Gastroesophageal sphincter (tissue), 4 donors: ENCODE results near the gene HOXA11. TPM values are rescaled to one million over a fixed set of nuclear protein-coding genes. Genes with fewer than 3 reads are reported as not detected.
A peak's percentile ranks its signal among the peaks of the same experiment; 100 is the strongest.

Experiments
- ATAC-seq: fragments of 150-250 bp; one replicate; pipeline ENCODE4 v1.9.1; 2016; ENCODE audit warnings: mild to moderate bottlenecking, moderate library complexity
- H3K27ac ChIP-seq, 4 donors: fragments of 200-600 bp; sonication (generic) in 3 of 4; 1 replicate in 3 of 4; 2 replicates in 1 of 4; pipeline ENCODE4 v1.5.1; 2016 to 2019
- H3K27me3 ChIP-seq: fragments of 200-600 bp; sonication (generic); one replicate; pipeline ENCODE4 v1.5.1; 2019
- H3K36me3 ChIP-seq, 2 donors: fragments of 200-600 bp; sonication (generic); one replicate each; pipeline ENCODE4 v1.5.1; 2019; ENCODE audit warnings: control low read depth in 1 of 2
- H3K4me1 ChIP-seq, 3 donors: fragments of 200-600 bp; sonication (generic); 1 replicate in 2 of 3; 2 replicates in 1 of 3; pipeline ENCODE4 v1.5.1; 2016 to 2019; ENCODE audit warnings: control low read depth in 2 of 3
- H3K4me3 ChIP-seq, 2 donors: fragments of 200-600 bp; sonication (generic); one replicate each; pipeline ENCODE4 v1.5.1; 2019; ENCODE audit warnings: mild to moderate bottlenecking in 1 of 2, moderate library complexity in 1 of 2
- H3K9me3 ChIP-seq, 3 donors: fragments of 200-600 bp; sonication (generic); one replicate each; pipeline ENCODE4 v1.5.1; 2017 to 2019; ENCODE audit warnings: control low read depth in 2 of 3
- EP300 ChIP-seq: sonication (generic); formaldehyde crosslinking; IDR thresholded peaks from one replicate; pipeline ENCODE4 v1.6.1; 2017; ENCODE audit warnings: antibody characterized with exemption, mild to moderate bottlenecking
- POLR2A ChIP-seq, 2 donors: fragments of 450-650 bp; IDR thresholded peaks; one replicate each; pipeline ENCODE4 v1.6.1; 2017; ENCODE audit warnings: antibody characterized with exemption in 2 of 2, mild to moderate bottlenecking in 2 of 2, moderate library complexity in 1 of 2
- POLR2AphosphoS5 ChIP-seq: sonication (generic); formaldehyde crosslinking; IDR thresholded peaks from one replicate; pipeline ENCODE4 v1.6.1; 2017; ENCODE audit warnings: antibody characterized with exemption
- whole genome bisulfite sequencing, 2 donors: methylation state at CpG; one replicate each; pipeline ENCODE4 v1.1.5; 2018; ENCODE audit warnings: low coverage in 1 of 2; 5-methylcytosine and 5-hydroxymethylcytosine counted together
- total RNA-seq, 4 donors: library from RNA; depleted of rRNA; stranded (reverse); fragments of >200 nt; gene quantifications; one replicate each; pipeline ENCODE4 v1.1.0, GENCODE V29; 2016
- TF ChIP-seq, protein P1 (sequence below), 4 experiments: fragments of 200-600 bp in 2 of 4; fragments of 450-650 bp in 2 of 4; sonication (generic) in 1 of 4; IDR thresholded peaks; one replicate each; pipeline ENCODE4 v1.5.1; 2017 to 2019; ENCODE audit warnings: antibody characterized with exemption in 4 of 4, mild to moderate bottlenecking in 2 of 4, moderate library complexity in 2 of 4

The HOXA11 gene
- total RNA-seq, 4 donors from 2014 or later = 0.12 TPM; not detected in 3

DNA sequence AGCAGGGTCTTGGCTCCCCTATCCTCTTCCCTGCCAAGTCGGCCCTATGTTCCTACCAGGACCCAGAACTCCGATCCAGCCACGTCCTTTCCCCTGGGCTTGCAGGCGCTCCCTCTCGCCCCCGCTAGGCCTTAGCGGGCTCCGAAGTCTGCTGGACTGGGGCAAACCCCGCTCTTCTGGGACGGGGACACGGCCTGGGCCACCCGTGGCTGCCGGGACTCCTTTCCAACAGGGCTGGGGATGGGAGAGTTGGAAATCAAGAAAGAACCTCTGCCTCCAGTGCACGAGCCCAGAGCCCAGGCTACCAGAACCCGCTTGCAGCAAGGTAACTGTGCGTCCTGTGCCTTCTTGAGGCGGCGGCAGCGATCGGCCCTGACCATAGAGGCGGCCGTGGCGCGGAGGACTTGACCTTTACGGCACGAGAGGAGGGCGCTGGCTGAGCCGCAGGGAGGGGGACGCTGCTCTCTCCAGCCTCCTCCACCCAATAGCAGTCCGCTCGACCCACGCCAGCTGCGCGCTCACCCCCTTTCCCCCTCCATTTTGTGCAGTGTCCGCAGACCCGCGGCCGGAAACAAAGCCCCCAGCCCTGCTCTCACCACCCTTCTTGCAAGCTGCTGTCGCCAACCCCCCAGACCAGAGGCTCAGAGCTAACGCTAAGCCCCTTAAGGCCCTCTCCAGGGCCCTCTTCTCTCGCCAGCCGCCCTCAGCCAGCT is 7.0 kb upstream of the HOXA11 start:
- Histone ChIP-seq H3K4me3 (peak overlapping the region in 1 of 2 donors; percentile 27), H3K9me3 (no peaks in the 10 kb centered on the region), H3K27me3 (peaks cover 100% of the 10 kb centered on the region), H3K4me1 (peaks cover 0 to 41% (median 20%) of the 10 kb centered on the region in 3 donors), H3K36me3 (no peaks in the 10 kb centered on the region), H3K27ac (no peak overlapping the region)
- ATAC-seq = no peak
- 0 to 8% methylated on average over 4 to 9 of the region's 42 CpGs for WGBS, 2 donors
- TF ChIP-seq POLR2A (IDR thresholded peaks at IDR 0.05) = no peak
- TF ChIP-seq POLR2AphosphoS5 = no peak
- TF ChIP-seq, protein P1, sequence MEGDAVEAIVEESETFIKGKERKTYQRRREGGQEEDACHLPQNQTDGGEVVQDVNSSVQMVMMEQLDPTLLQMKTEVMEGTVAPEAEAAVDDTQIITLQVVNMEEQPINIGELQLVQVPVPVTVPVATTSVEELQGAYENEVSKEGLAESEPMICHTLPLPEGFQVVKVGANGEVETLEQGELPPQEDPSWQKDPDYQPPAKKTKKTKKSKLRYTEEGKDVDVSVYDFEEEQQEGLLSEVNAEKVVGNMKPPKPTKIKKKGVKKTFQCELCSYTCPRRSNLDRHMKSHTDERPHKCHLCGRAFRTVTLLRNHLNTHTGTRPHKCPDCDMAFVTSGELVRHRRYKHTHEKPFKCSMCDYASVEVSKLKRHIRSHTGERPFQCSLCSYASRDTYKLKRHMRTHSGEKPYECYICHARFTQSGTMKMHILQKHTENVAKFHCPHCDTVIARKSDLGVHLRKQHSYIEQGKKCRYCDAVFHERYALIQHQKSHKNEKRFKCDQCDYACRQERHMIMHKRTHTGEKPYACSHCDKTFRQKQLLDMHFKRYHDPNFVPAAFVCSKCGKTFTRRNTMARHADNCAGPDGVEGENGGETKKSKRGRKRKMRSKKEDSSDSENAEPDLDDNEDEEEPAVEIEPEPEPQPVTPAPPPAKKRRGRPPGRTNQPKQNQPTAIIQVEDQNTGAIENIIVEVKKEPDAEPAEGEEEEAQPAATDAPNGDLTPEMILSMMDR (IDR thresholded peaks at IDR 0.05) = no peak
- no peak for TF ChIP-seq EP300

- peaks cover 100% of the 10 kb centered on the region for H3K27me3 ChIP-seq
- peaks cover 0 to 39% (median 20%) of the 10 kb centered on the region in 3 donors for H3K4me1 ChIP-seq
- H3K36me3 ChIP-seq = no peaks in the 10 kb centered on the region
- no peak overlapping the region for H3K27ac ChIP-seq
- no peak for ATAC-seq
- no peak overlapping the region for H3K4me3 ChIP-seq
- TF ChIP-seq, protein P1 (IDR thresholded peaks at IDR 0.05) = no peak
- no peak for TF ChIP-seq POLR2AphosphoS5
- no peak for TF ChIP-seq EP300
- no peak for TF ChIP-seq POLR2A (IDR thresholded peaks at IDR 0.05)
- 40 to 50% methylated on average over 2 to 8 of the region's 15 CpGs for WGBS, 2 donors
- H3K9me3 ChIP-seq = no peaks in the 10 kb centered on the region
Measured at GRCh38 chr7:27191161-27191731, 6.2 kb upstream of the HOXA11 start.

GRCh38 chr7:27189997-27190748 is 5.1 kb upstream of the HOXA11 start:
- no peak for ATAC-seq
- no peak for TF ChIP-seq POLR2AphosphoS5
- Histone ChIP-seq H3K9me3 (no peaks in the 10 kb centered on the region), H3K27me3 (peaks cover 100% of the 10 kb centered on the region), H3K36me3 (no peaks in the 10 kb centered on the region), H3K27ac (no peak overlapping the region), H3K4me3 (no peak overlapping the region), H3K4me1 (peaks cover 0 to 48% (median 20%) of the 10 kb centered on the region in 3 donors)
- WGBS, 2 donors = 32 to 37% methylated on average over 3 to 5 of the region's 7 CpGs

DNA sequence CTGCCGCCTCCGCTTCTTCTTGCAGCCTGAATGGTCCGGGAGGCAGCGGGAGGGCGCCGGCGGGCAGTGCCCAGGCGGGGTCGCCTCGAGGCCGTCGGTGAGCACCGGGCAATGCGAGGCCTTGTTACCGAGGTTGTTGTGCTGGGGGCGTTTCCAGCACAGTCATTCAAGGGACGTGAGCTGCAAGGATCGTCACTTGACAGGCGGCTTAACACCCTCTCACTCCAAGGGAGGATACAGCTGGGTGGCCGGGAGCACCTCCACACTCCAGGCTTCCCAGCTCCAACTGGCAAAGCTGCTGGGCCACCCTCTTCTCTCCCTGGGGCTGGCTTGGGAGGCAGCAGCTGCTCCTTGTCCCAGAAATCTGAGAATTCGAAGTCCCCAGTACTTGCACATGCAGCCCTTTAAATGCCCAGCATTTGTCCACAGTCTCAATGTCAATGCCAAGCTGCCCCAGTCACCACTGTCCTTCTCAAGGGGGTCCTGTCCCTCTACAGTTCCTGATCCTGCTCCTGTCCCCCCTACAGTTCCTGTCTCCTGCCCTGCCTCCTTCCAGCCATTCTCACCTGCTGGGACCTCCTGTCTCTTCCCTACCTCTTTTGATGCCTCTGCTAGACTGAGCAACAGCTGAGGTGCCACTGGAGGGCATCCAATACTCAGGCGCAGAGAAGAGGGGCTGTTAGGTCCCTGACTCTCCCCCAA is 4.4 kb upstream of the HOXA11 start:
- ATAC-seq = no peak
- Histone ChIP-seq H3K27ac (no peak overlapping the region), H3K4me1 (peaks cover 0 to 56% (median 24%) of the 10 kb centered on the region in 3 donors), H3K27me3 (peaks cover 100% of the 10 kb centered on the region), H3K4me3 (peak overlapping the region in 1 of 2 donors; percentile 22), H3K36me3 (no peaks in the 10 kb centered on the region), H3K9me3 (no peaks in the 10 kb centered on the region)
- WGBS, 2 donors = 30 to 67% methylated on average over 1 to 4 of the region's 22 CpGs
- TF ChIP-seq, protein P1 (IDR thresholded peaks at IDR 0.05) = no peak
- TF ChIP-seq POLR2A (IDR thresholded peaks at IDR 0.05) (no peak), POLR2AphosphoS5 (no peak), EP300 (no peak)
